ENCODE data around the gene CNN2. TPM values are rescaled to one million over a fixed set of nuclear protein-coding genes. Genes with fewer than 3 reads are reported as not detected.

The CNN2 gene
- polyA plus RNA-seq, 2 of the 4 experiments (the other 2 are of a cell fraction) = 31.7 to 99.3 TPM

DNA sequence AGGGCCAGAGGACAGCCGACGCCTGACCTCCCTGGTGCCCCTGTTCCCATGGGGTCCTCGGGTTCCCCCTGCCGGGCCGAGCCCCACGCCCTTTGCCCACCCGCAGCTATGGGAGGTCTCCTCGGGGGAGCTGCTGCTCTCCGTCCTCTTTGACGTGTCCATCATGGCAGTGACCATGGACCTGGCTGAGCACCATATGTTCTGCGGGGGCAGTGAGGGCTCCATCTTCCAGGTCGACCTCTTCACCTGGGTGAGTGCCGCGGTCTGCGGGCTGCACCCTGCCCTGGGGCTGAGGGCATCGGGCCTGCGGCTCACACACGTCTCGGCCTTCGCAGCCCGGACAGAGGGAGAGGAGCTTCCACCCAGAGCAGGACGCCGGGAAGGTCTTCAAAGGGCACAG is 35.7 kb upstream of the CNN2 start:
- WGBS (ENCODE audit: missing lambda C conversion rate) = 92% methylated on average over 2 of the region's 23 CpGs

DNA sequence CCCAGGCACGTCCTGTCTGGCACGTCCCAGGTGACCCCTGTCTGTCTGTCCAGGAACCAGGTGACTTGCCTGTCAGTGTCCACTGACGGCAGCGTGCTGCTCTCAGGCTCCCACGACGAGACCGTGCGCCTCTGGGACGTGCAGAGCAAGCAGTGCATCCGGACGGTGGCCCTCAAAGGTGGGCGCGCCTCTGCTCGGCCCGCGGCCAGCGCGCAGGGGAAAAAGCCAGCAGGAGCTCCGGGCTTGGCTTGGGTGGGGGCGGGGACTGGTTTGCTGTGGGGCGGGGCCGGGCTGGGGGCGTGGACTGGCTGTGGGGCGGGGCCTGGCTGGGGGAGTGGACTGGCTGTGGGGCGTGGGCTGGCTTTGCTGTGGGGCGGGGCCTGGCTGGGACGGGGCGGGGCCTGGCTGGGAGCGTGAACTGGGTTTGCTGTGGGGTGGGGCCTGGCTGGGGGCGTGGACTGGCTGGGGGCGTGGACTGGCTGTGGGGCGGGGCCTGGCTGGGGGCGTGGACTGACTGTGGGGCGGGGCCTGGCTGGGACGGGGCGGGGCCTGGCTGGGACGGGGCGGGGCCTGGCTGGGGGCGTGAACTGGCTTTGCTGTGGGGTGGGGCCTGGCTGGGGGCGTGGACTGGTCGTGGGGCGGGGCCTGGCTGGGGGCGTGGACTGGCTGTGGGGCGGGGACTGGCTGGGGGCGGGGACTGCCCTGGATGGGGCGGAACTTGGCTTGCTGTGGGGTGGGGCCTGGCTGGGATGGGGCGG is 35.1 kb upstream of the CNN2 start:
- Histone ChIP-seq H3K4me3 (no peak overlapping the region), H3K4me2 (no peak overlapping the region), H3K9me3 (no peaks in the 10 kb centered on the region), H3K4me1 (peaks cover 7% of the 10 kb centered on the region; the same call in 2 of the 3 replicates), H3K27ac (no peak overlapping the region)
- FAIRE-seq (no peak), DNase-seq (ENCODE audit: low read depth in 1 of 2, low spot score in 1 of 2) (peak in 1 of 2 experiments; percentile 75), ATAC-seq (peak; percentile 10 to 19; a peak in 3 of 6 replicates)
- ChIA-PET POLR2A (no interaction called here), CTCF (interaction anchor here (1.4 kb wide), 2 partner anchors 9 to 69 kb away, joined by 3 to 5 read pairs; no protein-coding TSS in a partner anchor)
- no CpG with 5 or more reads among the region's 47 CpGs for WGBS (ENCODE audit: missing lambda C conversion rate)
- TF ChIP-seq PHF8 (IDR thresholded peaks at IDR 0.05; ENCODE audit: borderline replicate concordance, low read depth) (no peak), HOXA7 (CRISPR knock-in tag; IDR thresholded peaks at IDR 0.05) (no peak), KDM5A (IDR thresholded peaks at IDR 0.05) (no peak), REST (IDR thresholded peaks at IDR 0.05) (no peak), RAD21 (conservative IDR thresholded peaks at IDR 0.05 in 1 of 2, IDR thresholded peaks at IDR 0.05 in 1 of 2) (no peak), ZFP36 (IDR thresholded peaks at IDR 0.05; ENCODE audit: borderline replicate concordance, partially characterized antibody) (no peak), SREBF2 (IDR thresholded peaks at IDR 0.05) (no peak), MYC (IDR thresholded peaks at IDR 0.05; ENCODE audit: borderline replicate concordance, low read length) (no peak), EP300 (IDR thresholded peaks at IDR 0.05) (no peak), CEBPB (IDR thresholded peaks at IDR 0.05) (no peak), CBX8 (IDR thresholded peaks at IDR 0.05) (no peak), MAFK (IDR thresholded peaks at IDR 0.05; ENCODE audit: partially characterized antibody) (no peak), NPAS2 (CRISPR knock-in tag; IDR thresholded peaks at IDR 0.05; ENCODE audit: borderline replicate concordance) (no peak)
- TF ChIP-seq, protein P1, sequence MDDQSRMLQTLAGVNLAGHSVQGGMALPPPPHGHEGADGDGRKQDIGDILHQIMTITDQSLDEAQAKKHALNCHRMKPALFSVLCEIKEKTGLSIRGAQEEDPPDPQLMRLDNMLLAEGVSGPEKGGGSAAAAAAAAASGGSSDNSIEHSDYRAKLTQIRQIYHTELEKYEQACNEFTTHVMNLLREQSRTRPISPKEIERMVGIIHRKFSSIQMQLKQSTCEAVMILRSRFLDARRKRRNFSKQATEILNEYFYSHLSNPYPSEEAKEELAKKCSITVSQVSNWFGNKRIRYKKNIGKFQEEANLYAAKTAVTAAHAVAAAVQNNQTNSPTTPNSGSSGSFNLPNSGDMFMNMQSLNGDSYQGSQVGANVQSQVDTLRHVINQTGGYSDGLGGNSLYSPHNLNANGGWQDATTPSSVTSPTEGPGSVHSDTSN (IDR thresholded peaks at IDR 0.05) = no peak
- TF ChIP-seq, protein P2, sequence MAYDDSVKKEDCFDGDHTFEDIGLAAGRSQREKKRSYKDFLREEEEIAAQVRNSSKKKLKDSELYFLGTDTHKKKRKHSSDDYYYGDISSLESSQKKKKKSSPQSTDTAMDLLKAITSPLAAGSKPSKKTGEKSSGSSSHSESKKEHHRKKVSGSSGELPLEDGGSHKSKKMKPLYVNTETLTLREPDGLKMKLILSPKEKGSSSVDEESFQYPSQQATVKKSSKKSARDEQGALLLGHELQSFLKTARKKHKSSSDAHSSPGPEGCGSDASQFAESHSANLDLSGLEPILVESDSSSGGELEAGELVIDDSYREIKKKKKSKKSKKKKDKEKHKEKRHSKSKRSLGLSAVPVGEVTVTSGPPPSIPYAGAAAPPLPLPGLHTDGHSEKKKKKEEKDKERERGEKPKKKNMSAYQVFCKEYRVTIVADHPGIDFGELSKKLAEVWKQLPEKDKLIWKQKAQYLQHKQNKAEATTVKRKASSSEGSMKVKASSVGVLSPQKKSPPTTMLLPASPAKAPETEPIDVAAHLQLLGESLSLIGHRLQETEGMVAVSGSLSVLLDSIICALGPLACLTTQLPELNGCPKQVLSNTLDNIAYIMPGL (CRISPR knock-in tag; IDR thresholded peaks at IDR 0.05; ENCODE audit: borderline replicate concordance) = no peak

More for the DNA sequence above, 35.7 kb upstream of the CNN2 start:
- TF ChIP-seq ATOH8 (CRISPR knock-in tag; IDR thresholded peaks at IDR 0.05; ENCODE audit: low read depth) = no peak
- TF ChIP-seq TFCP2L1 (CRISPR knock-in tag; IDR thresholded peaks at IDR 0.05) = no peak
- no peak for TF ChIP-seq HEYL (CRISPR knock-in tag; IDR thresholded peaks at IDR 0.05)
- TF ChIP-seq MAZ (IDR thresholded peaks at IDR 0.05; ENCODE audit: borderline replicate concordance, low read depth, low read length) = no peak
- no peak for TF ChIP-seq MAX (IDR thresholded peaks at IDR 0.05)
- TF ChIP-seq, protein P1 (IDR thresholded peaks at IDR 0.05) = no peak
- TF ChIP-seq MYC (IDR thresholded peaks at IDR 0.05; ENCODE audit: borderline replicate concordance, low read length) = no peak
- ATAC-seq (no peak), FAIRE-seq (no peak), DNase-seq (ENCODE audit: low read depth in 1 of 2, low spot score in 1 of 2) (no peak)
- Histone ChIP-seq H3K9me3 (no peaks in the 10 kb centered on the region), H3K4me3 (no peak overlapping the region), H3K27ac (no peak overlapping the region), H3K4me1 (peaks cover under 1% of the 10 kb centered on the region; the same call in 2 of the 3 replicates), H3K4me2 (no peak overlapping the region)
- CTCF ChIA-PET = interaction anchor here (1.4 kb wide), 2 partner anchors 9 to 68 kb away, joined by 3 to 5 read pairs; no protein-coding TSS in a partner anchor
- POLR2A ChIA-PET = no interaction called here
